ENCODE measurements around the gene GNAI3. TPM values are rescaled to one million over a fixed set of nuclear protein-coding genes. Genes with fewer than 3 reads are reported as not detected.

The GNAI3 gene
- total and polyA plus RNA-seq, 2 of the 13 experiments (the other 11 are each of a cell fraction or from before 2014, with no cell fraction given), result 4.3 to 9.0 TPM

- TF ChIP-seq RARG (CRISPR knock-in tag; IDR thresholded peaks at IDR 0.05; ENCODE audit: low read depth), result no peak
- TF ChIP-seq ZNF484 (CRISPR knock-in tag; IDR thresholded peaks at IDR 0.05; ENCODE audit: borderline replicate concordance, low read depth), result no peak
- no peak for TF ChIP-seq ZNF224 (CRISPR knock-in tag; IDR thresholded peaks at IDR 0.05)
- TF ChIP-seq SNAI1 (CRISPR knock-in tag; IDR thresholded peaks at IDR 0.05; ENCODE audit: borderline replicate concordance), result no peak
- no peak for TF ChIP-seq CREB3 (CRISPR knock-in tag; IDR thresholded peaks at IDR 0.05)
- no peak for TF ChIP-seq ZNF354B (CRISPR knock-in tag; IDR thresholded peaks at IDR 0.05)
- TF ChIP-seq TIGD3 (CRISPR knock-in tag; IDR thresholded peaks at IDR 0.05; ENCODE audit: borderline replicate concordance), result no peak
- TF ChIP-seq RFX3 (CRISPR knock-in tag; IDR thresholded peaks at IDR 0.05), result no peak
- TF ChIP-seq MAX (IDR thresholded peaks at IDR 0.05), result no peak
- no peak for TF ChIP-seq ZSCAN29 (CRISPR knock-in tag; conservative IDR thresholded peaks at IDR 0.05)
- no peak for TF ChIP-seq ZC3H13 (CRISPR knock-in tag; IDR thresholded peaks at IDR 0.05)
These were observed 12.4 kb upstream of the GNAI3 start (continued) for GRCh38 chr1:109535971-109536491.
